Keratinocyte (primary cell): ENCODE measurements around the gene BORCS6.

ENCODE experiments used
- EZH2 ChIP-seq: IDR thresholded peaks from one replicate; pipeline ENCODE4 v1.6.1; 2012; ENCODE audit warnings: inconsistent platforms, mild to moderate bottlenecking, low read length, moderate library complexity
- TF ChIP-seq, protein P1 (sequence below), 3 experiments: IDR thresholded peaks in 1 of 3; conservative IDR thresholded peaks in 1 of 3; optimal IDR thresholded peaks in 1 of 3; 2 replicates in 2 of 3; 3 replicates in 1 of 3; pipeline versions ENCODE3 to v1.5.1; 2011; ENCODE audit warnings: low read length in 3 of 3, mild to moderate bottlenecking in 3 of 3, moderate library complexity in 2 of 3, control low read depth in 1 of 3, inconsistent platforms in 1 of 3; ENCODE audit not compliant: insufficient read depth in 2 of 3; ENCODE audit errors: extremely low read depth in 1 of 3

DNA sequence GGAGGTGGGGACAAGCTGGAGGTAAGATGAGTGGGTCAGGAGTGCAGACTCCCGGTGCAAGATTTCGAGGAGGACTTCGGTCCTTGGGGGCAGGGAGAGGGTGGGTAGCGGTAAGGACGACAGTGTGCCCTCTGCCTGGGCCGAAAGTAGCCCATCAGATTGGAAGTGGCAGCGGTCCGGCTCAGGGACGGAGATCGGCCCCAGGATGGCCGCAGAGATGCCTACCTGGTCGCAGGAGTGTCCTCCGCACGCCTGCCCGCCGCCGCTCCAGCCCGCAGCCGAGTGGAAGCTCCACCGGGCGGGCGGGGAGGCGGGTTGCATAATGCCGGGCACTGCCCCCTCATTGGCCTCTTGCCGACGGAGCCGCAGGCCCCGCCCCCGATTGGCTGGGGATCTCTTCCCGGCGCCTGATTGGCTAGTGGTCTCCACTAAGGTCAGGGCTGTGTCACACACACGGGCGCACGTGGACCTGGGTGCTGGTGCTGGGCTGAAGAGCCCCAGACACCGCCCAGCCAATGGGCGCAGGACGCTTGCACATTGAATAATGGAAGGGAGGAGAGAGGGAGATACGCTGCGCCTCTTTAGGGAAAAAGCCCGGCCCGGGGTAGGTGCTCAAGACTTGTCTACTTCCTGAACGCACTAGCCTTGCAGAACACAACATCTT is 37.7 kb downstream of the BORCS6 start, which contains the start of gene PER1:
- TF ChIP-seq, protein P1, sequence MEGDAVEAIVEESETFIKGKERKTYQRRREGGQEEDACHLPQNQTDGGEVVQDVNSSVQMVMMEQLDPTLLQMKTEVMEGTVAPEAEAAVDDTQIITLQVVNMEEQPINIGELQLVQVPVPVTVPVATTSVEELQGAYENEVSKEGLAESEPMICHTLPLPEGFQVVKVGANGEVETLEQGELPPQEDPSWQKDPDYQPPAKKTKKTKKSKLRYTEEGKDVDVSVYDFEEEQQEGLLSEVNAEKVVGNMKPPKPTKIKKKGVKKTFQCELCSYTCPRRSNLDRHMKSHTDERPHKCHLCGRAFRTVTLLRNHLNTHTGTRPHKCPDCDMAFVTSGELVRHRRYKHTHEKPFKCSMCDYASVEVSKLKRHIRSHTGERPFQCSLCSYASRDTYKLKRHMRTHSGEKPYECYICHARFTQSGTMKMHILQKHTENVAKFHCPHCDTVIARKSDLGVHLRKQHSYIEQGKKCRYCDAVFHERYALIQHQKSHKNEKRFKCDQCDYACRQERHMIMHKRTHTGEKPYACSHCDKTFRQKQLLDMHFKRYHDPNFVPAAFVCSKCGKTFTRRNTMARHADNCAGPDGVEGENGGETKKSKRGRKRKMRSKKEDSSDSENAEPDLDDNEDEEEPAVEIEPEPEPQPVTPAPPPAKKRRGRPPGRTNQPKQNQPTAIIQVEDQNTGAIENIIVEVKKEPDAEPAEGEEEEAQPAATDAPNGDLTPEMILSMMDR (optimal IDR thresholded peaks at IDR 0.05 in 1 of 3, IDR thresholded peaks at IDR 0.05 in 1 of 3, conservative IDR thresholded peaks at IDR 0.05 in 1 of 3; ENCODE audit: extremely low read depth in 1 of 3, insufficient read depth in 2 of 3, low read length in 3 of 3) = no peak
- no peak for TF ChIP-seq EZH2
